ENCODE data around the gene HECTD1.
"Not testable (repeated sequence)": the region's sequence is repeated elsewhere in the genome, so short reads cannot be mapped to it uniquely, and the experiment has no call there.

HECTD1 gene

DNA sequence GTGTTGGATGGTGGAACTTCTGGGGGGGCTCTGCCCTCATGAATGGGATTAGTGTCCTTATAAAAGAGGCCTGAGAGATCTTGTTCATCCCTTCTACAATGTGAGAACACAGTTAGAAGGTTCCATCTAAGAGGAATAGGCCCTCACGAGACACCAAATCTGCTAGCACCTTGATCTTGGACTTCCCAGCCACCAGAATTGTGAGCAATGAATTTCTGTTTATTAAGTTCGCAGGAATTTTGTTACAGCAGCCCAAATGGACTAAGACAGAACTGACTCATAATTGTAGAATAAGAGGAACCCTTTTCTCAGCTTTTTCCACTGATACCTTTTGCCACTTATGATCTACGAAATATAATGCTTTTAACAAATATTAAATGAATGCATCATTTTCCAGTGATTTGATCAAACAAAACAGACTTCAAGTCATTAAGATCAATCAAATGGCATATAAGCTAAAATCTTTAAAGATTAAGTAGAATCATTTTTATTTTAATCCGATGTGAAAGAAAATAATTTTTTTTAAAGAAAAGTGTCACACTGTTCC lies 68.2 kb downstream of the HECTD1 start:
- no peak for DNase-seq

DNA sequence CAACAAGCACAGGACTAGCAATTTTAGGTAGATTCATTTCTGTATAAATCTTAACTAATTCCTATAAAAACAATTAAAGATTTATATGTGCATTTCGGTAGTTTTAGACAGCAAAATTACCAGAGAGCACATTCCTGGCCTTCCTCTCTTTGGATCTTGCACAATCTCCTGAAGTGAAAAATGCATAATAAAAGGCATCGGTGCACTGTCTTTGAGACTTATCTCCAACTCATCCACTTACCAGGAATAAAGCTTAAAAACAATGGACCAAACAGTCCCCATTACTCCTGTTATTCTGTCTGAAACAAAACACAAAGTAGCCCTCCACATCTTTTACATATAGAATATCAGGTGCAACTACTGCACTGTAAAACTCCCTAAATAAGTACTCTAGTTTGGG lies 69.3 kb downstream of the HECTD1 start:
- no peak for DNase-seq

DNA sequence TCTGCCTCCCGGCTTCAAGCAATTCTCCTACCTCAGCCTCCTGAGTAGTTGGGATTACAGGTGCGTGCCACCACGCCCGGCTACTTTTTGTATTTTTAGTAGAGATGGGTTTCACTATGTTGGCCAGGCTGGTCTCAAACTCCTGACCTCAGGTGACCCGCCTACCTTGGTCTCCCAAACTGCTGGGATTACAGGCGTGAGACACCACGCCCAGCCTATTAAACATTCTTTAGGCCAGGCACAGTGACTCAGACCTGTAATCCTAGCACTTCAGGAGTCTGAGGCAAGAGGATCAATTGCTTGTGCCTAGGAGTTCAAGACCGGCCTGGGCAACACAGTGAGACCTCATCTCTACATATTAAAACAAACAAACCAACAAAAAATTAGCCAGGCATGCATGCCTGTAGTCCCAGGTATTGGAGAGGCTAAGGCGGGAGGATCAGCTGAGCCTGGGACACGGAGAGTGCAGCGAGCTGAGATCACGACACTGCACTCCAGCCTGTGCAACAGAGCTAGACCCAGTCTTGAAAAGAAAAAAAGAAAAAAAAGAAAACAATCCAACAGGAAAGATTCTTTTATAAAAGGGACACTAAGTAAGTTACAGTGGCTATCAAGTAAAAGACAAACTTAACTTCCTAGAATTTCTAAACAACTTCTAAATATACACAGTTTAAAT lies 70.2 kb downstream of the HECTD1 start:
- no peak for DNase-seq

DNA sequence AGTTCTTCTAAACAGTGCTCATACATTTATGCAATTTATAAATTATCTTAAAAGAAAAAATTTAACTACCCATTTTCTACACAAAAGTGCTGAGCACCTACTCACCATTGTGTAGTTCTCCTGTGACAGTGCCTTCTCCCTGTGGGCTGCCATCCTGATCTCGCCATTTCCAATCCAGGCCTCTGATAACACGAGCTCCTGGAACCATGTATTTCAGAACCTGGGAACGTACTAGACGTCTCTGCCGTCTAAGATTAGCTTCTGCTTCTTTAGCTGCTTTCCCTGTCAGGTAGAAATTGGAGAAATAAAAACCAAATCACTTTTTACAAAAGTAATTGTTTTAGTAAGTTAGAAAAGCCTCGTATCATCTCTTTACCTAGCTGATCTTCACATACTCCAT lies 74.5 kb downstream of the HECTD1 start:
- no peak for DNase-seq

DNA sequence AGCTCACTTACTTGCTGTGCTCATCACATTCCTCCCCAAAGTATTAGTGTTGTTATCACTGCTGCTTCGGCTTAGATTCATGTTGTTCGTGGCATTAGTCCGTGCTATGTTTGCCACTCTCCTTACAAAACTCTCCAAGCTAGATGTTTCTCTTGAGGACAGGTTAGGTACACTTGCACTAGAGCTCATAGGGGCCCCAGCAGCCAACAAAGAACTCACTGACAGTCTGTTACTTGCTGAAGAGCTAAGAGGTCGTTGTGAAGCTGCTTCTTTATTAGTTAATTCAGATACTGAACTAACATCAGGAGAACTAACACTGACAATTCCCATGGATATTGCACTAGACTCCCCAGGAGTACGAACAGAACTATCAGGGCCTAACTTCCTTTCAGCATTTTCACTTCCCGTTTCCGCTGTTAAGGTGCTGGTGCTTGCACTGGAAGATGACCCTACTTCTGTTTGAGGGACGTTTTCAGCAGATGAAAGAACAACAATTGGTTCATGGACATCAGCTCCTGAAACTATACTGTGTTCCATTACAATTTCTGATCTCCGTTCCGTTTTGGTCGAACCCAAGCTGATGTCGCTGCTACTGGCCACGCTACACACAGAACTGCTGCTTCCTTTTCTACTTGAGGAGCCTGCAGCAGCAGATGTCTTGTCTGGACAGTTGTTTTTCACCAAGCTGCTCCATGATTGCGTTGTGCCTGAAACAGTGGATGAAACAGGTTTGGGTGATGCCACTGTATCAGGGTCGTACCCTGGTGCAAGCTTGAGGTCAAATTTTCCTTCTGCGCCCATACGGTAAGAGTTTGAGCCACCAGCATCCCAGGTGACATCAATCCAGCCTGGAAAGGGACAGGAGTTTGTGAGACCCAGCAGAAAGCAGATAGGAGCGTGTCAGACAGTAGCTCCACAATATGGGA lies 78.7 kb downstream of the HECTD1 start:
- no peak for DNase-seq

DNA sequence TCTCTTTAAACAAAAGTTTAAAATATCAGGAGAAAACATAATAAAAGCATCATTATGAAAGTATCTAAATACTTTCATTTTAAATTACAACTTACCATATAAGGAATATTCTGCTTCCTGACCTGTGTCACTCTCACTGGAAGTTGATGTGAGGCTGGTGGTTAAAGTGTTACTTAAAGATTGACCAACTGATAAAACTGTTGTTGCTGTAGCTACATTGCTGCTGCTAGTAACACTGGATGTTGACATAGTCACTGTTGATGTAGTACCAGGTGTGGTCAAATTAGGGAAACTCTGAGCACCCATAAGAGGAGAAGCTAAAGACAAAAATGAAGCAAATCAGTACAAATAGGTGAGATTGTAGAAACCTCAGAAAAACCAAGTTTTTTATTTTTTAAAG lies 79.9 kb downstream of the HECTD1 start:
- no peak for DNase-seq

DNA sequence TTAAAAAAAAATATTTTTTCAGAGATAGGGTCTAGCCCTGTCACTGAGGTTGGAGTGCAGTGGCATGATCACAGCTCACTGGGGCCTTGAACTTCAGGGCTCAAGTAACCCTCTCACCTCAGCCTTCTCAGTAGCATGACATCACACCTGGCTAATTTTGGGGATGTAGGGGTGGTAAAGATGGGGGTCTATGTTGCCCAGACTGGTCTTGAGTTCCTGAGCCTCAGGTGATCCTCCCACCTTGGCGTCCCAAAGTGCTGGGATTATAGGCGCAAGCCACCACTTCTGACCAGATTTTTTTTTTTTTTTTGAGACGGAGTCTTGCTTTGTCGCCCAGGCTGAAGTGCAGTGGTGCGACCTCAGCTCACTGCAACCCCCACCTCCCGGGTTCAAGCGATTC lies 80.9 kb downstream of the HECTD1 start:
- DNase-seq, result no peak

DNA sequence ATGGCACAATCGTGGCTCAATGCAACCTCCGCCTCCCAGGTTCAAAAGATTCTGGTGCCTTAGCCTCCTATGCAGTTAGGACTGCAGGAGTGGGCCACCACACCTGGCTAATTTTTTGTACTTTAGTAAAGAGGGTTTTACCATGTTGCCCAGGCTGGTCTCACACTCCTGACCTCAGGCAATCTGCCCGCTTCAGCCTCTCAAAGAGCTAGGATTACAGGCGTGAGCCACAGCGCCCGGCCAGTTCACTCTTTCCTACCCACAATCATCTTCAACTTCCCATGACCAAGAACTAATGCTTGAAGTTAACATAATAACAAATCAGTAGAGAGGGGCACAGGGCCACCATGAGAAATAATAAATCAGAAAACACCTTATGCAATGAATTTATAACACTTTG lies 82.4 kb downstream of the HECTD1 start:
- DNase-seq, result no peak

DNA sequence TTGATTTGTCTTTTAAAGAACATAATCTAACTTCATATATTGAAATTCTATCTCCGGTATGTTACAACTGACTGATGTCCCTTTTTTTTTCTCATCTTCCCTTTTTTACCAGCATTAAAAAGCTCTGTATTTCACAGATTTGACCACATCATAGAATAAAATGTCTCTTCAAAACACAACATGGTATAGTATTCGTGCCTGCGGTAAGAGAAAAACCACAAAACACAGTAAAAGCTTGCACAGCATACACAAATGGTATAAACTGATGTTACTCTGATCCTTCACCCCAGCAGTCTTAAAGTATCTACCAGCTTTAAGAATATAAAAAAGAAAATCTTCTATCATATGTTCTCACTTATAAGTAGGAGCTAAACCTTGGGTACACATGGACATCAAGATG lies 83.4 kb downstream of the HECTD1 start:
- DNase-seq, result no peak

DNA sequence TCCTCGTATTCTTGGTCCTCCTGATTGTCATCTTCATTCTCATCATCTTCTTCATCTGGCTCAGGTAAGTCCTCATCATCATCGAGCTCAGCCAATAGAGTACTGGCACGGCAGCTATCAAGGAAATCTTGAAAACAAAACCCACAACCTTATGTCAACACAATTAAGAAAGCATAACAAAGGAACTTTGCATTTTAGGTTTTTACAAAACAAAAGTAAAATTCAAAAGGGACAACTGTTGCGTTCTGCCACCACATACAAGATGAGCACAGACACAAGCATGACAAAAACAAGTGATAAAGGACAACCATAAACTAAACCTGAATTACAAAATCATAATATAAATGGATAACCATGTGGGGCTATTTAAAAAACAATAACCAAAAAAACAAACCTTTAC lies 84.7 kb downstream of the HECTD1 start:
- no peak for DNase-seq

DNA sequence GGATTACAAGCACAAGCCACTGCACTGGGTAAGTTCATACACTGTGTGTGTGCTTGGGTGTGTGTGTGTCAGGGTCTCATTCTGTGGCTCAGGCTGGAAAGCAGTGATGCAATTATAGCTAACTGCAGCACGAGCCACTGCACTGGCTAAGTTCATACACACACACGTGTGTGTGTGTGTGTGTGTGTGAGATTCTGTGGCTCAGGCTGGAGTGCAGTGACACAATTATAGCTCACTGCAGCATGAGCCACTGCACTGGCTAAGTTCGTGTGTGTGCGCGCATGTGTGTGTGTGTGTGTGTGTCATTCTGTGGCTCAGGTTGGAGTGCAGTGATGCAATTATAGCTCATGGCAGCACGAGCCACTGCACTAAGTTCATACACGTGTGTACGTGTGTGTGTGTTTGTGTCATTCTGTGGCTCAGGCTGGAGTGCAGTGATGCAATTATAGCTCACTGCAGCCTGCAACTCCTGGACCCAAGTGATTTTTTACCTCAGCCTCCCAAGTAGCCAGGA lies 85.4 kb downstream of the HECTD1 start:
- DNase-seq, result no peak

DNA sequence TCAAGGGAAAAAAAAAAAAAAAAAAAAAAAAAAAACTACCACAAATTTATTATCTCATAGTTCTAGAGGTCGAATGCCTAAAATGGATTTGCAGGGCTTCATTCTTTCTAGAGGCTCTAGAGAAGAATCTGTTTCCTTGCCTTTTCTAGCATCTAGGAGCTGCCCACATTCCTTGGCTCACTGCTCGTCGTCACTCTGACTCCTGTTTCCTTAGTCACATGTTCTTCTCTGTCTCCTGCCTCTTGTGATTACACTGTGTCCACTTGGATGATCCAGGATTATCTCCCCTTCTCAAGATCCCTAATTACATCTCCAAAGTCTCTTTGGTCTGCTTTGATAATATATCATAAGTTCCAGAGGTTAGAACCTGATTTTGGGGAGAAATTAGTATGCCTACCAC lies 88.7 kb downstream of the HECTD1 start:
- no peak for DNase-seq

DNA sequence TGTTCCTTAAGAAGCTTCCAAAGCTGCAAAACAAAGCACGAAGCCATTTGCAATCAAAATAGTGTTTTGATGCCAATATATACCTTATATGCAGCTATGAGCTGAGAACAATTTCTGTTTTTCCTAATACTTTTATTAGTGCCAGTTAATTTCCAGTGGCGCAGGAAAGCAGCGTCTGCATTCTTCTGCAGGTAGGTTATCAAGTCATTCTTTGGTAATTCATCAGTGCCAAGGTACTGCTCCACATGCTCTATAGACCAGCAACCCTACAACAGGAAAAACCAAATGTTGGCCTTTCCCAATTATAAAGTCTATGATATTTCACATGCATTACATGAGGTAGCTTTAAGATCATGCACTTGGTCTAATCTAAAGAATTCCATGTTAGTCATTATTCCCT lies 93.8 kb downstream of the HECTD1 start:
- no peak for DNase-seq

DNA sequence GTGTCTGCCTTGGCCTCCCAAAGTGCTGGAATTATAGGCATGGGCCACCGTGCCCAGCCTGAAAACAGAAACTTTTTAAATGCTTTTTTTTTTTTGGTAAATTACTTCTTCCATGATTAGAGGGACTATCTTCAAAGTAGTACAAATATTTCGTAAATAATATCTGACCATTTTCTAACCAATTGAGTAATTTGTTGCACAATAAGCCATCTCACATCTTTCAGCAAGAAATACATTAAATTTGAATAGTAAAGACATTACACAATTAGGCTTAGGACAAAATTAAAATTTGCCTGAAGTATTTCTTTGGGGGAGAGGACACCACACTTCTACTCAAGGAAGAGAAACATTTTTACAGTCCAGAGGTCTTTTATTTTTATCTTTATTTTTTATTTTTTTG lies 96.7 kb downstream of the HECTD1 start:
- DNase-seq, result no peak

DNA sequence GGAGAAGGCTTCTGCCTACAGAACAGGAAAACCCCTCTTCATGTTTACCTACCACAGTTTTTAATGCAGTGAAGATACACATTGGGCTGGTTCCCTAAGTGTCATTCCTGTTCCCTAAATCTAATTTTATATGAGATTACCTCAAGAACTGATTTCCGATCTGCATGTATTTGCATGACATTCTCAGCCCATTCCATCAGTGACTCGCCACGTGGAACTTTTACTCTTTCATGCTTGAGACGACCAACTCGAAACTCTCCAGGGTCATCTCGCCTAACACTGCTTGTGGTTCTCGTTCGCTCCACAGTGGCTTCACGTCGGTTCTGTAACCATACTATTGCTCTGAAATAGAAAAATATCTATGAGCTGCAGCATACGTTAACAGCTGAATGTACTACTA lies 98.3 kb downstream of the HECTD1 start:
- no peak for DNase-seq

DNA sequence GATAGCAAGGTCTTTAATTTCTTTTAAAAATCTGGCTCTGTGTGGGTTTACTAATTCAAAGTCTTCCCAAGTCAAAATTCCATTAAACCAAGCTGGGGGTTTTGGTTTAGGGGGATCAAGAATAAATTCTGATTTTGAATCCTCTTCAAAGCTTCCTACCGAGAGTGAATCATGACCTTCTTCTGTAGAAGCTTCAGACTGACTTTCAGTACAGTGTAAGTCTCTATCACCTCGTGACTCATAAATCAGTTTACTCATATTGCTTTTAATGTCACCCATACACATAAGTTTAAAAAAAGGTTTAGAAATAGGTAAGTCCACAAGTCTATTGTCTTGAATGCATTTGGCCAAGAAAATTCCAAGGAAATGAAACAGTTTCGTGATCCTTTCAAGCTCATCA lies 100.8 kb downstream of the HECTD1 start:
- no peak for DNase-seq

DNA sequence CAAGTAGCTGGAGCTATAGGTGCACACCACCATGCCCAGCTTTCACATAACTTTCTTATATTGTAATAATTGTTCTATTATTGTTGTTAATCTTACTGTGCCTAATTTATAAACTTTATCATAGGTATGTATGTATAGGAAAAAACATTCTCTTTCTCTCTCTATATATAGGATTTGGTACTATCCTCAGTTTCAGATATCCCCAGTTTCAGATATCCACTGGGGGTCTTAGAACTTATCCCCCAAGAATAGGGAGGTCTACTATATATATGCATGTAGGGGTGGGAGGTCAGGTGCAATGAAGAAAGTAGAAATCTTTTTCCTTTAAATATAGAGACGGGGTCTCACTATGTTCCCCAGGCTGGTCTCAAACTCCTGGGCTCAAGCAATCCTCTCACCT lies 110.5 kb downstream of the HECTD1 start:
- DNase-seq, result no peak

DNA sequence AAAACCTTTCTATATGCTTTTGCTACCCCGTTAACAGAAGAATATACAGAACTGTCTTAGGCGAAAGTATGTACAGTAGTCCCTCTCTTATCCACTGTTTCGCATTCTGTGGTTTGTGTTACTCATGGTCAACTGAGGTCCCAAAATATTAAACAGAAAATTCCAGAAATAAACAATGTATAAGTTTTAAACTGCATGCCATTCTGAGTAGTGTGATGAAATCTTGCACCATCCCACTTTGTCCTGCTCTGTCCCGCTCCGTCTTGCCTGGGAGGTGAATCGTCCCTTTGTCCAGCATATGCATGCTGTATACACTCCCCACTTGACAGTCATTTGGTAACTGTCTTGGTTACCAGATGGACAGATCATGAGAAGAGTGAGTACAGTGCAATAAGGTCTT lies 111.3 kb downstream of the HECTD1 start:
- DNase-seq, result no peak

DNA sequence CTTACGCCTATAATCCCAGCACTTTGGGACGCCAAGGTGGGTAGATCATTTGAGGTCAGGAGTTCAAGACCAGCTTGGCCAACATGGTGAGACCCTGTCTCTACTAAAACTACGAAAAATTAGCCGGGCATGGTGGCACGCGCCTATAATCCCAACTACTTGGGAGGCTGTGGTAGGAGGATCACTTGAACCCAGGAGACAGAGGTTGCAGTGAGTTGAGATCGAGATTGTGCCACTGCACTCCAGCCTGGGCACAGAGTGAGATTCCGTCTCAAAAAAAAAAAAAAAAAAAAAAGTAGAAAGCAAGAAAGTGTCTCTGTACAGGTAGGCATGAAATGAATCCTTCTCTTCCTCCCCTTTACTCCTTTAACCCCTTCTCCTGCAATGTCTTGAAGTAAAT lies 111.8 kb downstream of the HECTD1 start:
- not testable (repeated sequence) for DNase-seq

DNA sequence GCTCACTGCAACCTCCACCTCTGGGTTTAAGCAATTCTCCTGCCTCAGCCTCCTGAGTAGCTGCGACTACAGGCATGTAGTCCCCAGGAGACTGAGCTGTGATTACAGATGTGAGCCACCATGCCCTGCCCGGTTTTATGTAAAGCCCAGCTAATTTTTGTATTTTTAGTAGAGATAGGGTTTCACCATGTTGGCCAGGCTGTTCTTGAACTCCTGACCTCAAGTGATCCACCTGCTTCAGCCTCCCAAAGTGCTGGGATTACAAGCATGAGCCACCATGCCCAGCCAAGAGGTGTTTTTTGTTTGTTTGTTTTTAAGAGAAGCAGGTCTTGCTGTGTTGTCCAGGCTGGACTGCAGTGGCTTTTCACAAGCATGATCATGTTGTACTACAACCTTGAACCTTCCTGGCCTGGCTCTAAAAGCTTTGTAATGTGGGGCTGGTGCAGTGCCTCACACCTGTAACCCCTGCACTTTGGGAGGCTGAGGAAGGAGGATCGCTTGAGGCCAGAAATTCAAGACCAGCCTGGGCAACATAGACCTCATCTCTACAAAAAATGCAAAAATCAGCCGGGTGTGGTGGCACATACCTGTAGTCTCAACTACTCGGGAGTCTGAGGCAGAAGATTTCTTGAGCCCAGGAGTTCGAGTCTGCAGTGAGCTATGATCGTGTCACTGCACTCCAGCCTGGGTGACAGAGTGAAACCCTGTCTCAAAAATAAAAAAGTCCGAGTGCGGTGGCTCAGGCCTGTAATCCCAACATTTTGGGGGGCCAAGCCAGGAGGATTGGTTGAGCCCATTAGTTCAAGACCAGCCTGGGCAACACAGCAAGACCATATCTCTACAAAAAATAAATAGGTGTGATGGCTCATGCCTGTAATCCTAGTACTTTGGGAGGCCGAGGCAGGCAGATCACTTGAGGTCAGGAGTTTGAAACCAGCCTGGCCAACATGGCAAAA lies 113.4 kb downstream of the HECTD1 start:
- not testable (repeated sequence) for DNase-seq

DNA sequence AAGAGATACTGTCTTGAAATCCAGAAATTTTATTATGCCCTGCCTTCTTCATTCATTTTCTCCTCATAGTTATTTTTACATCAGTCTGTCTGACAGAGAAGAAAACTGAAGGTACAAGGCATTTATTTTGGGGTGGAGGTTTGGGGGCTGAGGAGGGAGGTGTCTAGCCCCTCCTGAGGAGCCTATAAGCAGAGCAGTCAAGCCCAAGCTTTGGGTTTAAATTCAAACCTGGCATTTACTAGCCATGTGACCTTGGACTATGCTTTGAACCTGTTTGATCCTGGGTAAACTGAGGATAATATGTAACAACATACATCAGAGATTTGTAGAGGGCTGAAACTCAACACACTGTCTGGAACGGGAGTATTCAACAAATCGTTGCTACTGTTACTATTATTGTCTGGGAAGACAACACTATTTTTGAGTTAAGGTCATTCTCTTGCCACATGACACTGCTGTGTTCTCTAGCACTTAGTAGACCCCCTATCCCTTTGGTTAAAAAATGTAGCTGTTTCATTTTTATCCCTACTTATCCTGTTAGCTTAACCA lies 115.4 kb downstream of the HECTD1 start:
- no peak for DNase-seq

Data from left hindlimb (tissue), 1 donor.